HepG2 (cell line): Measurements from ENCODE around the gene TRMT1. TPM values are rescaled to one million over a fixed set of nuclear protein-coding genes. Genes with fewer than 3 reads are reported as not detected.

Source experiments
- ATF2 ChIP-seq: sonication (generic); formaldehyde crosslinking; IDR thresholded peaks from 2 replicates; pipeline ENCODE4 v1.4.0; 2020; ENCODE audit warnings: missing genetic modification reagents
- HNRNPH1 ChIP-seq: fragments of 200-400 bp; formaldehyde crosslinking; optimal IDR thresholded peaks from 2 replicates; pipeline ENCODE3; 2017; ENCODE audit warnings: mild to moderate bottlenecking, low read depth, low read length
- HNRNPL ChIP-seq: fragments of 200-400 bp; formaldehyde crosslinking; IDR thresholded peaks from 2 replicates; pipeline ENCODE4 v1.6.1; 2017; ENCODE audit warnings: mild to moderate bottlenecking, low read depth, low read length
- IRF9 ChIP-seq: sonication (generic); formaldehyde crosslinking; IDR thresholded peaks from 2 replicates; pipeline ENCODE4 v1.8.0; 2022; ENCODE audit warnings: missing genetic modification reagents, mild to moderate bottlenecking, borderline replicate concordance
- KDM5A ChIP-seq: fragments of 200-600 bp; sonication (generic); IDR thresholded peaks from 2 replicates; pipeline ENCODE4 v1.7.0; 2018; ENCODE audit warnings: antibody characterized with exemption, mild to moderate bottlenecking, low read length, borderline replicate concordance
- MEIS1 ChIP-seq: sonication (generic); formaldehyde crosslinking; IDR thresholded peaks from 2 replicates; pipeline ENCODE4 v1.9.0; 2021; ENCODE audit warnings: mild to moderate bottlenecking, missing genetic modification reagents, moderate library complexity, borderline replicate concordance
- THAP8 ChIP-seq: sonication (generic); formaldehyde crosslinking; IDR thresholded peaks from 2 replicates; pipeline ENCODE4 v1.5.1; 2020; ENCODE audit warnings: missing genetic modification reagents, mild to moderate bottlenecking, borderline replicate concordance
- ZNF30 ChIP-seq: sonication (generic); formaldehyde crosslinking; IDR thresholded peaks from 2 replicates; pipeline ENCODE4 v1.5.0; 2020; ENCODE audit warnings: mild to moderate bottlenecking, missing genetic modification reagents
- ZNF333 ChIP-seq: sonication (generic); formaldehyde crosslinking; IDR thresholded peaks from 2 replicates; pipeline ENCODE4 v1.4.0; 2020; ENCODE audit warnings: mild to moderate bottlenecking, missing genetic modification reagents, borderline replicate concordance
- ZNF383 ChIP-seq: sonication (generic); formaldehyde crosslinking; IDR thresholded peaks from 2 replicates; pipeline ENCODE4 v1.4.0; 2020; ENCODE audit warnings: missing genetic modification reagents, mild to moderate bottlenecking, borderline replicate concordance
- ZNF431 ChIP-seq: sonication (generic); formaldehyde crosslinking; IDR thresholded peaks from 2 replicates; pipeline ENCODE4 v1.9.0; 2022; ENCODE audit warnings: missing genetic modification reagents, low read depth, mild to moderate bottlenecking, borderline replicate concordance
- ZNF556 ChIP-seq: sonication (generic); formaldehyde crosslinking; IDR thresholded peaks from 2 replicates; pipeline ENCODE4 v1.4.0; 2020; ENCODE audit warnings: mild to moderate bottlenecking, missing genetic modification reagents, borderline replicate concordance
- ZNF687 ChIP-seq: sonication (generic); formaldehyde crosslinking; IDR thresholded peaks from 2 replicates; pipeline ENCODE4 v1.5.1; 2020; ENCODE audit warnings: mild to moderate bottlenecking, missing genetic modification reagents, moderate library complexity
- ZSCAN20 ChIP-seq: sonication (generic); formaldehyde crosslinking; IDR thresholded peaks from 2 replicates; pipeline ENCODE4 v1.4.0; 2020; ENCODE audit warnings: missing genetic modification reagents, mild to moderate bottlenecking, borderline replicate concordance
- polyA plus RNA-seq, 8 experiments: library from polyadenylated mRNA; depleted of rRNA in 3 of 8; stranded (reverse) in 7 of 8; unstranded in 1 of 8; fragments of >200 nt; fragmentation: Illumina TruSeq in 4 of 8; extraction: Trizol in 4 of 8; gene quantifications; 2 replicates each; pipeline versions ENCODE4 v1.2.1 to v1.2.3, GENCODE V29; 2011 to 2016; ENCODE audit warnings: low read depth in 4 of 8, missing spikeins in 1 of 8, mixed read lengths in 1 of 8; ENCODE audit not compliant: insufficient read depth in 1 of 8
- total RNA-seq, 5 experiments: library from RNA; depleted of rRNA; stranded (reverse); fragments of >200 nt; fragmentation: Illumina TruSeq; extraction: Trizol; gene quantifications; 2 replicates each; pipeline ENCODE4 v1.2.3, GENCODE V29; 2016; ENCODE audit warnings: low read depth in 1 of 5
- TF ChIP-seq, protein P1 (sequence below): sonication (generic); formaldehyde crosslinking; IDR thresholded peaks from 2 replicates; pipeline ENCODE4 v1.9.0; 2022; ENCODE audit warnings: missing genetic modification reagents, mild to moderate bottlenecking, borderline replicate concordance

Gene TRMT1
- total and polyA plus RNA-seq, 2 of the 13 experiments (the other 11 are each of a cell fraction or from before 2014, with no cell fraction given) = 35.5 to 44.1 TPM

DNA sequence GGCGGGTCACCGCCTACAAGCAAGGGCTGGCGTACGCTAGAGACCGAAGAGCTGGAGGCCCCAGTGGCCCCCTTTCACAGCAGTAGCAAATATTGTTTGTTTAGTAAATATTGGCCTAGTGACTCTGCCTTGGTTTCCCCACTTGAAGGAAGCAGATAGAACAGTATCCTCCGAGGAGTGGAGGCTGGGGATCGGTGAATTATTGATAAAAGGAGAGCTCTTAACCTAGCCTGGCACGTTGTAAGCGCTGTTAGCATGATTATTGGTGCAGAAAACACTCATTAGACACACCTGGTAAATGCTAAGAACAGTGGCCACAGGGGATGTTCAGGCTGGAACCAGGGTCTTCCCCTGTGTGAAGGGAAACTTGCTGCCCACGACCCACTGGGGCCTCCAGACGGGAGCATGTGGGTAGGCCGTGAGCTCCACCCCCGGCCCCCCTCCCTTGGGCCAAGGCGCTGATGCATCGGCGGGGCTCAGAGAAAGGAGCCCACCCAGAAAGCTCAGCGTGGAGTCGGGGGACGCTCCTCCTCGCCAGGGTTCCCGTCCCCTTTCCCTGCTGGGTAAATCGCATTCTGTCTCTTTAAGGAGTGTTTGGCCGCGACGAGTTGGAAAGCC is 35.9 kb upstream of the TRMT1 start (continued):
- TF ChIP-seq ATF2 (CRISPR knock-in tag) (peak; percentile 61; the same call in 1 of the 2 replicates), MEIS1 (0 out of 2 replicates have a peak, but pooled peaks have one; percentile 68), ZNF556 (CRISPR knock-in tag) (no peak), ZNF431 (CRISPR knock-in tag) (0 out of 2 replicates have a peak, but pooled peaks have one; percentile 14), ZNF30 (CRISPR knock-in tag) (0 out of 2 replicates have a peak, but pooled peaks have one; percentile 58), HNRNPL (no peak), ZNF333 (CRISPR knock-in tag) (no peak), ZSCAN20 (no peak), KDM5A (peak; percentile 33; the same call in 1 of the 2 replicates), IRF9 (CRISPR knock-in tag) (no peak), ZNF687 (CRISPR knock-in tag) (peak; percentile 60), ZNF383 (CRISPR knock-in tag) (0 out of 2 replicates have a peak, but pooled peaks have one; percentile 53), THAP8 (CRISPR knock-in tag) (0 out of 2 replicates have a peak, but pooled peaks have one; percentile 16), HNRNPH1 (peak; percentile 15)
- TF ChIP-seq, protein P1, sequence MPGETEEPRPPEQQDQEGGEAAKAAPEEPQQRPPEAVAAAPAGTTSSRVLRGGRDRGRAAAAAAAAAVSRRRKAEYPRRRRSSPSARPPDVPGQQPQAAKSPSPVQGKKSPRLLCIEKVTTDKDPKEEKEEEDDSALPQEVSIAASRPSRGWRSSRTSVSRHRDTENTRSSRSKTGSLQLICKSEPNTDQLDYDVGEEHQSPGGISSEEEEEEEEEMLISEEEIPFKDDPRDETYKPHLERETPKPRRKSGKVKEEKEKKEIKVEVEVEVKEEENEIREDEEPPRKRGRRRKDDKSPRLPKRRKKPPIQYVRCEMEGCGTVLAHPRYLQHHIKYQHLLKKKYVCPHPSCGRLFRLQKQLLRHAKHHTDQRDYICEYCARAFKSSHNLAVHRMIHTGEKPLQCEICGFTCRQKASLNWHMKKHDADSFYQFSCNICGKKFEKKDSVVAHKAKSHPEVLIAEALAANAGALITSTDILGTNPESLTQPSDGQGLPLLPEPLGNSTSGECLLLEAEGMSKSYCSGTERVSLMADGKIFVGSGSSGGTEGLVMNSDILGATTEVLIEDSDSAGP (CRISPR knock-in tag) = peak; percentile 99
- TF ChIP-seq, all 625 proteins: peak for 36
